Sigmoid colon (tissue), 4 donors: ENCODE results near the gene SFT2D3.

Source experiments
- EP300 ChIP-seq, 4 donors: sonication (generic); formaldehyde crosslinking; IDR thresholded peaks; one replicate each; pipeline ENCODE4 v1.6.1; 2017; ENCODE audit warnings: antibody characterized with exemption in 4 of 4
- POLR2A ChIP-seq, 2 donors: fragments of 450-650 bp; IDR thresholded peaks; one replicate each; pipeline ENCODE4 v1.6.1; 2016; ENCODE audit warnings: antibody characterized with exemption in 2 of 2, mild to moderate bottlenecking in 2 of 2, moderate library complexity in 2 of 2
- POLR2AphosphoS5 ChIP-seq, 4 donors: sonication (generic); formaldehyde crosslinking; IDR thresholded peaks; one replicate each; pipeline ENCODE4 v1.6.1; 2017; ENCODE audit warnings: antibody characterized with exemption in 4 of 4
- TF ChIP-seq, protein P1 (sequence below), 4 experiments: fragments of 450-650 bp in 3 of 4; fragments of 200-600 bp in 1 of 4; IDR thresholded peaks; one replicate each; pipeline ENCODE4 v1.5.1; 2016 to 2019; ENCODE audit warnings: antibody characterized with exemption in 4 of 4, mild to moderate bottlenecking in 3 of 4, moderate library complexity in 2 of 4

DNA sequence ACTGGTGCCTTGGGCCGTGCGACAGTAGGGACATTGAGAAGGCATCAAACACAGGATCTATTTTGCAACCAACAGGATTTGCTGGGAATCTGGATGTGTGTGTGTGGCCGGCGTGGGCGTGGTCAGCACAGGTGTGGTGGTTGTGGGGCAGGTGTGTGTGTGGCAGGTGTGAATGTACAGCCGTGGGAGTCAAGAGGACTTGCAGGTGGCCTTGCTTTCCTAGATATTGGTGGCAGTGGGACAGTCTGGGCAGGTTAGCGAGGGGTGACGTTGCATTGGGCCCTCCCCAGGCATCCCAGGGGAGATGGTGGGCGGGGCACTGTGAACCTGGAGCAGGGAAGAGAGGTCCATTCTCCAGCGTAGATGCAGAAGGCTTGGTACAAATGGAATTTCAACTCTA is 22.8 kb upstream of the SFT2D3 start:
- TF ChIP-seq, protein P1, sequence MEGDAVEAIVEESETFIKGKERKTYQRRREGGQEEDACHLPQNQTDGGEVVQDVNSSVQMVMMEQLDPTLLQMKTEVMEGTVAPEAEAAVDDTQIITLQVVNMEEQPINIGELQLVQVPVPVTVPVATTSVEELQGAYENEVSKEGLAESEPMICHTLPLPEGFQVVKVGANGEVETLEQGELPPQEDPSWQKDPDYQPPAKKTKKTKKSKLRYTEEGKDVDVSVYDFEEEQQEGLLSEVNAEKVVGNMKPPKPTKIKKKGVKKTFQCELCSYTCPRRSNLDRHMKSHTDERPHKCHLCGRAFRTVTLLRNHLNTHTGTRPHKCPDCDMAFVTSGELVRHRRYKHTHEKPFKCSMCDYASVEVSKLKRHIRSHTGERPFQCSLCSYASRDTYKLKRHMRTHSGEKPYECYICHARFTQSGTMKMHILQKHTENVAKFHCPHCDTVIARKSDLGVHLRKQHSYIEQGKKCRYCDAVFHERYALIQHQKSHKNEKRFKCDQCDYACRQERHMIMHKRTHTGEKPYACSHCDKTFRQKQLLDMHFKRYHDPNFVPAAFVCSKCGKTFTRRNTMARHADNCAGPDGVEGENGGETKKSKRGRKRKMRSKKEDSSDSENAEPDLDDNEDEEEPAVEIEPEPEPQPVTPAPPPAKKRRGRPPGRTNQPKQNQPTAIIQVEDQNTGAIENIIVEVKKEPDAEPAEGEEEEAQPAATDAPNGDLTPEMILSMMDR (IDR thresholded peaks at IDR 0.05) = no peak
- no peak for TF ChIP-seq POLR2A (IDR thresholded peaks at IDR 0.05)
- no peak for TF ChIP-seq EP300 (IDR thresholded peaks at IDR 0.05)
- TF ChIP-seq POLR2AphosphoS5 (IDR thresholded peaks at IDR 0.05) = no peak
